Umbilical cord (tissue), 2 donors: ENCODE data around the gene CORO7. TPM values are rescaled to one million over a fixed set of nuclear protein-coding genes. Genes with fewer than 3 reads are reported as not detected.

Experiments used
- DNase-seq: peaks from one replicate; pipeline ENCODE4 v3.0.0-alpha.2; 2015; ENCODE audit warnings: low spot score
- total RNA-seq: library from RNA; depleted of rRNA; stranded (reverse); fragments of >200 nt; gene quantifications from one replicate; pipeline ENCODE4 v1.2.3, GENCODE V29; 2014; ENCODE audit warnings: low replicate concordance; ENCODE audit not compliant: insufficient read depth

CORO7 gene
- total RNA-seq, 1 donor from 2014 or later, result 53.2 TPM

DNA sequence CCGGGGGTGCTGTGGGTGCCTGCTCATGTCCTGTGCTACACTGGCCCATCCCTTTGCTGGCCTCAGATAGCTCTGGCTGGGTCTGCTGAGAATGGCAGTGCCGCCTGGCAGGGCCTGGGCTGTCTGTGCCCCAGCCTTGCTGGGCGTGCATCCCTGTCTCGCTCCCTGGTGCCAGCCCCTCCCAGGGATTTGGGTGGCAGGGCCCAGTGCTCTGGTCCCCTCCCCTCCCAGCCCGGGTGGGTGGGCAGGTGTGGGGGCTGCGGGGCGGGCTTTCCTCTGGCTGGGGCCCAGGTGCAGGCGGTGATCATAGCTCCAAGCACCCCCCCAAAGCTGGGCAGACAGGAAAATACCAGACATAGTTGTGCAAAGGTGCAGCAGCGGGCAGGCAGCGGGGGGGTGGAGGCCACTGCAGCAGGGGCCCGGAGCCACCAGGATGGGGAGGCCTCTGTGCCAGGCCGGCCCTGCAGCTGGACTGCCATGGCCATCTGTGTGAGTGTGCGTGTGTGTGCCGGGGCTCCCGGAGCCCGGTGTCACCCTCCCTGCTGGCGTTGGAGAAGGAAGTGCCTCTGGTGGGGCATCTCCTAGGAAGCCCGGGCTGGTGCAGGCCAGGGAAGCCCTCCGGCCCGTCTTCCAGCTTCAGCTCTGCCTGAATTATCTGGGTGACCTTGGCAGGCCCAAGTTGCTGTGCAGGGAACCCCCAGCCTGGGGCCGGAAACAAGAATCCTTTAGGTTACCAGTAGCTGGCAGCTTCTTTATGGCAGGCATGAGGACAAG is 93.1 kb downstream of the CORO7 start:
- DNase-seq, result no peak

DNA sequence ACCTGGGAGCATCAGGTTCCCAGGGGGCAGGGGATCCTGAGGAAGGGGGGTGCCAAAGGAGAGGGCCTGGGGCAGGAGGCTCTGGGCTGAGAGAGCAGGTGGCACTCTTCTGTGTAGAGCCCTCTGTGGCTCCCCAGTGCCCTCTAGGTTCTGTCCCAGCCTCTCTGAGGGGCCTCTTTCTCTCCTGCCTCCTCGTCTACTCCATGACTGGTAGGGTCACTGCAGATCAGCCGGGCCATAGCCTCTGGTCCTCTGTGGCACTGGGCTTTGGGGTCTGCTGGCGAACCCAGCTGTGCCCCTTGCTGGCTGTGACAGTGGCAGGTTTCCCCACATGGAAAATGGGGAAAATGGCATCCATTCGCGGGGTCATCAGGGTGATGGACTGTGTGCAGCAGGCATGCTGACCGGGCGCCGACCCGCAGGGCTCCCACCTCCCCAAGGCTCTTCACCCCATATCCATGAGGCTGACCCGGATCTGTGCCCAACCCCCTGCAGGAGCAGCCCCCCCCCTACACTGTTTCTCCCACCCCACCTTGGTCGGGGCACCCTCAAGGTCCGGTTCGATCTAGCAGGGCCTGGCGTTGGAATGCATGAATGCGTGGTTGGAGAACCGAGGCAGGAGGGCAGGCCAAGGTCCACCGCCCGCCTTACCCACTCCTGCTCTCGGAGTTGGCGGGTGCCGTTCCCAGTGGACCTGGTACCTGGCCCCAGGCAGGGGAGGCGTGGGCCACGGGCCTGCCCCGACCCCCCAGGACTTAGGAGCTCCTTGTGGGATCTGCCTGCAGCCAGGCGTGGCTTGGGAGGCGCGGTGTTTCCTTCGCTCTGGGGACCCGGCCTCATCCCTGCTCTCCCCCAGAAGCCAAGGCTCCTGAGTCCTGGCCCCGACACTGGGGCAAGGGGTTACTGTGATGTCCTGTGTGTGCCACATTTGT is 94.0 kb downstream of the CORO7 start:
- DNase-seq, result no peak

DNA sequence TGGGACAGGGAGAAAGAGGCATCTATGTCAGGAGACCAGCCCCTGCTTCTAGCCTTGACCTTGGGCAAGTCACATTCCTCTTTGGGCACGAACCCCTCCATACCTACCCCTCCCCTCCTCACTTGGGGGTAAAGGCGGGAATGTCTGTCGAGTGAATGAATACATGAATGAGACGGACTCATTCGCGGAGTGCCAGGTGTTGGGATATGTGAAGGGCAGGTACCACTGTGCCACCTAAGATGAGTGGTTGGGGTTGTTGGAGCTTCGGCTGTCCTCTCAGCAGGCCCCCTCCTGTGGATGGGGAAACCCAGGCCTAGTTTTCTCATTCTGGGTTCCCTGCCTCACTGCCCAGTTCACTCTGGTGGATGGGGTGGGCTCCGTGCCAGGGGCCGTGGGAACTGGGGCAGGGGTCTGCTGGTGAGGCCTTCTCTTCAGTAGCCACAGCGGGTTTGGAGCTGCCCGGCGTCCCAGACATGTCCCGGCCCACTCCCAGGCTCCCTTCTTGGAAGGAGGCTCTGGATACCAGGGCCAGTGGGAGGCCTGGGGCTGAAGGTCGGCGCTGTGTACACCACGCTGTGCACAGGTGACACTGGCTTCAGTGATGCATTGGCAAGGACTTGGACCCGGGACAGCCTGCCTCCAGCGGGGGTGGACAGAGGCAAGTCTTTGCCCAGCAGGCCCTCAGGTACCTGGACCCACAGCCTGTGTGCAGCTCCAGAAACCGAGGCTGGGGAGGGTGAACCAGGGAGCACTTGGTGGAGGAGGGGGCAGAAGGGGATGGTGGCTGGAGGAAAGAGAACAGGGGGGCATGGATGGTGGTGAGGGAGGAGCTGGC is 94.9 kb downstream of the CORO7 start:
- DNase-seq, result no peak

DNA sequence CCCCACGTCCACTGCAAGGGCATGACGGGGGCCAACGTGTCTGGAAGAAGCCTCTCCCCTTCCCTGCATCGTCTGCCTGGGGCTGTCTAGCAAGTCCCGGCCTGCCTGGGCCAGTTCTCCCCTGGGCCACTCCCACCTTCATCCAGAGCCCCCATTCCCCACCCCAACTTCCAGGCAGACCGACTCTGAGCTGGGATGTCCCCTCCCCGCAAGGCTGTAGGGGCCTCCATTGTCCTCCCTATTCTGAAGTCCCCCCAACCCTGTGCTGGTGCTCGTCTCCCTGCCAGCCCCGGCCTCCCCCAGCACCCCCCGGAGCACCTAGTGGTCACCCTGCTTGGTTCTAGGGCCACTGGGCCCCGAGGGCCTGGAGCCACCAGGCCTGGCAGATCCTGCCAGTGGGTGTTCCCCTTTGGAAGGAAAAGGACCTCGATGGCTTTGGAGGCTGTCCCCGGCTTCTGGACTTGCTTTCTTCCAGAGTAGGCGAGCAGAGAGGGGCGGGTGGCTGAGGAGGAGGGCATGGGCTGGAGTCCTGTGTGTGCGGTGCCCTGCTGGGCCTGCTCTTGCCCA is 95.7 kb downstream of the CORO7 start:
- DNase-seq, result no peak

DNA sequence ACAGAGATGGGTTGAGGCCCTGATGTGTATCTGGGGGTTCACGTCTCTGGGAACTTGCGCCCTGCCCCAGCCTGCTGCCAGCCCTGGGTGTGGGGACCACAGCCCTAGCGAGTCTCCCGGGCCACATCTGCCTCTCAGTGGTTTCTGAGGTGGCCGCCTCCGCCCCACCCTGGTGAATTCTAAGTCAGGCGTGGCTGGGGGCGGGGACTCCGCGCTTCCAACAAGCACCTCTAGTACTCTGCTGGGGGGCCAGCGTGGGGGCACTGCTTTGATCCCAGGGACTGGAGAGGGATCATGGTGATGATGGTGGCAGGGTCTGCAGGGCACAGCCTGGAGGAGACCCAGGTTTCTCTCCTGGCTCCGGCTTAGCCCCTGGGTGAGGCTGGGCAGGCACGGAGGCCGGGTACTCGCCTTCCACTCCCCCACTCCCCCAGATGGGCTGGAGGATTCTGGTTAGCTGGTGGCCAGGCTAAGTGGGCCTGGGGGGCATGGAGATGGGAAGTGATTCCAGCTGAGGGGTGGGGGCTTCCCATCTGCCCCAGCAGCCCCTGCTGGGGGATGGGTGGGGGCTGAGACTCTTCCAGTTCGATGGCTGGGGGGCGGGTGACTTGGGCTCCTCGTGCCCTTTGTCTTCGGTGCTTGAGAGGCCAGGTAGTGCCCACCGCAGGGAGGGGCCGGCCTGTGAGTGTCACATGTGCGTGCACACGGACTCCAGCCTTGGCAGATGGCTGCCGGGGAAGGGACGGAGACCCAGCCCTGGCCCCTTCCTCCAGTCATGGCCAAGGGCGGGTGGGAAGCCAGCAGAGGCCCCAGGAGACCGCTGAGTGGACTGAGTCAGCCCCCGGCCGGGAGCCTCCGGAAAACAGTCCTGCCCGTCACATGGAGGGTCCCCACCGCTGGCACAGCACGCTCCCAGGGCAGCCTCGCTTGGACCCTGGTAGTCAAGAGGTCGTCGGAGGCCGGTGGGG is 96.7 kb downstream of the CORO7 start:
- no peak for DNase-seq

DNA sequence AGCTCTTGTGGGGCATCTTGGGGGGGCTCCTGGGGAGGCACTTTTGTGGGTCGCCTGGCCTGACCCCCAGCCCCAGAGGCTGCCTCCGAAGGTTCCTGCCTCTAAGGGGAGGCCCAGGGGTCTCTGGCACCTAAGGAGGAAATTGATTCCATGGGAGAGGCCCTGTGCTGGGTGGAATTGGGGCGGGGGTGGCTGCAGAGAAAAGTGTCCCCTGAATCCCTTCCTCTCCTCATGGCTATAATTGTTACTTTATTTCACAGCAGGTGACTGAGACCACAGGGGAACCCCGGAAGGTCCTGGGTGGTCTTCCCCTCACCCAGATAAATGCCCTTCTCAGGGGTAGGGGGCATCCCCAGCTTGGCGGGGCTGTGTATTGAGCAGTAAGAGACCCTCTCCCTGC is 97.4 kb downstream of the CORO7 start:
- DNase-seq, result no peak

DNA sequence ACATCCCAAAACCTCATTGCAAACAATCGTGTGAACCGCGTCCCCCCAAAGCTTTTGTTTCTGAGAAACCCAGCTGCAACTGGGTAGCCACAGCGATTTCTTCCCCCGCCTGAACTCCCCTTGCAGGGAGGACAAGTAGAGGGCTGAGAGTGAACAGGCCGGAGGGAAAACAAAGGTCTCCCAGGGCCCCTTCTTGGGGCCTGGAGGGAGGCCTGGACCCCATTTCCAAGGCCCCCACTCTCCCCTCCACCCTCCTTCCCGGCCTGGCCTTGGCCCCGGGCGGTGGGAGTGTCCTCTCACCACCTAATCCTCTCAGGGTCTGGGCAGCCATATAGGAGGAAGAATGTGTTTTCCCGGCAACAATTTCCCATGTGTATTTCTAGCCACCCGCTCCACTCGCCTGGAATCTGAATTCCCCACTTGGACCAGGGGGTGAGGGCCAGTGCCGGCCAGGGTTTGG is 97.9 kb downstream of the CORO7 start:
- DNase-seq, result peak; percentile 72

DNA sequence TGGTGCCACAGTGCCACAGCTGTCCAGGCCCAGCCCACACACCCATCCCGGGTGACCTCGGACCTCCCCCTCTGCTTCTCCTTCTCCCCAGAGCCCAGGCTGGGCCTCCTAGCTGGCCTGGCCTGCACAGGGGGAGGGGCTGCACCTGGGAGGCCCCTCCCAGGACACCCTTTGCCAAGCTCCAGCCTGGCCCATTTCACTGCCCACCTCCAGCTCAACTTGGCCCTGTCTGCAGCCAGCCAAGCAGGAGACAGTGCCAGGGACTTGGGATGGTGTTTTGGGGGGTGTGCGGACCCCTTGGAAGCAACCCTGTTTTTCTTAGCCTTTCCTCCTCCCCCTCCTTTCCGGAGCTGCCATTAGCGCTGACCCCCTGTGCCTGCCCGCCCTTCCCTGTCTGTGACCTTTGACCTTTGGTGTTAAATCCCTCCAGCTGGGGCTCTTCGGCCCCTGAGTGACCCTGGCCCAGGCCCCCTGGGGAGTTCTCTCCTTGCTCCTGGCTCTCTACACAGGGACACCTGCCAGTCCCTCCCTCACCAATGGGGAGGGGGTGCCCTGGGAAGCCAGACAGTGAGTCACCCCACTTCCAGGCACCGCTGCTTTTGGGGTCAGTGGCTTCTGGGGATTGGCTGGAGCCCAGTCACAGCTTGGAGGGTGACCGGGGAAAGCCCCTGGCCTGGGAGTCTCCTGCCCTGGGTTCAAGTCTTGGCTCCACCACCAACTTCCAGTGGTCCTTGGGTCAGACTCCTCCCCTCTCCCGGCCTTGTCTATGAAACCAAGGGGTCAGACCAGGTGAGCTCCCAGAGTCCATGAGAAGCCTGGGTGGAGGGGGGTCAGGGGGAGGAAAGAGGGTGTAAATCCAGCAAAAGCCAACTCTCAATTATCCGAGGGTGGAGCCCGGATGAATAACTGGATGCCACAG is 98.6 kb downstream of the CORO7 start:
- DNase-seq, result peak; percentile 66

DNA sequence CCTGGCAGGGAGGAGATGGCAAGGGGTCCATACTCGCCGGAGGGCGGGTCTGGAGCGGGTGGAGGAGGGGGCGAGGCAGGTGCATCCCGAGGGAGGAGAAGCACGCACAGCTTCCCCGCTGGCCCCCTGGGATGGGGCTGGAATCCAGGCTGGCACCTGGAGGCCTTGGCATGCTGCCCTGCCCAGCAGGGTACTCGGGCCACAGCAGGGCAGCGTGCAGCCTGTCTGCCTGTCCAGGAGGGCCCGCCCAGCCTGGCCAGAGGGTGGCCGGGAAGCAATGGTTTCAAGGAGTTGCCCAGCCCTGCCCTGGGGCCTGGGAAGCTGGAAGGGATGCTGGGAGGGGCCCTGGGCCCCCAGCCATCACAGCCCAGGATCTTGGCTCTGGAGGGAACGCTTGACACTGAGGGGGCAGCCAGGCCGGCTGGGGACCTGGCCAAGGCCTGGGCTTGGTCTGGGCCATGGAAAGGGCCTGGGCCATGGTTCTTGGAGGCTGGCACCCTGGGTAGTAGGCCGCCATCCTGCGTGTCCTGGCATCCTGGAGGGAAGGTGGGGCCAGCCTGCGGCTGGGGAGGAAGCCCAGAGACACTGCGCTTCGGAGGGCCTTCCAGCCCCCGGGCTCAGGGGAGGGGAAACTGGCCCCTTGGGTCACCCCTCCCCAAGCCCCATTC is 99.4 kb downstream of the CORO7 start:
- peak; percentile 66 for DNase-seq

DNA sequence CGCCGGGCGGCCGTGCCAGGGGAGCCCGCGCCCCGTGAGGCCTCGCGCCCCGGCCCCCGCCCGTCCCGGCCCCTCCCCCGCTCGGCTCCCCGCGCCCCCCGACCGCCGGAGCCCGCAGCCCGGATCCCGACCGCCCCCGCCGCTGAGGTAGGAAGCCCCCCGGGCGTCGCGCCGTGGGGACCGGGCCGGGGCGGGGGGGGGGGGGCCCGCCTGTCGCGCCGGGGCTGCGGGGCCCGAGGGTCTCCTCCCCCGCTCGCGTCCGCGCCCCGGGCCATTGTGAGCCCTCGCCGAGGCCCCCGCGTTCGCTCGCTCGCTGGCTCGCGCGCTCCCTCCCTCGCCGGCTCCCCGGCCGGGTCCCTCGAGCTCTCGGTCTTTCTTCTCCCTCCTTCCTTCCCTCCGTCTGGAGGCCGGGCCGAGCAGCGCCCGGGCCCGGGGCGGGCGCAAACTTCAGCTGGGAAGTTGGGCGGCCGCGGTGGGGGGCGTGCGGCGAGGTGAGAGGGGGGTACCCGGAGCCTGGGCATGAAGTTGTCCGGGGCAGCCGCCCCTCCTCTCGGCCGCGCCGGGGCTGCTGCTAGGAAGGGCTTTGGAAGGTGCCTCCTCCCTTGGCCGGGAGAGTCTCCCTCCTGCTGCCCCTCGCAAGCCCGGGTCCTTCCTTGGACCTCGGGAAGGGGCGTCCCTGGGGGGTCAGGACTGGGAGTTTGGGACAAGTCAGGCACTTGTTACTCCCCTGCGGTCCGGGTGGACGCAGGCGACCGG is 100.1 kb downstream of the CORO7 start:
- DNase-seq, result peak; percentile 24

DNA sequence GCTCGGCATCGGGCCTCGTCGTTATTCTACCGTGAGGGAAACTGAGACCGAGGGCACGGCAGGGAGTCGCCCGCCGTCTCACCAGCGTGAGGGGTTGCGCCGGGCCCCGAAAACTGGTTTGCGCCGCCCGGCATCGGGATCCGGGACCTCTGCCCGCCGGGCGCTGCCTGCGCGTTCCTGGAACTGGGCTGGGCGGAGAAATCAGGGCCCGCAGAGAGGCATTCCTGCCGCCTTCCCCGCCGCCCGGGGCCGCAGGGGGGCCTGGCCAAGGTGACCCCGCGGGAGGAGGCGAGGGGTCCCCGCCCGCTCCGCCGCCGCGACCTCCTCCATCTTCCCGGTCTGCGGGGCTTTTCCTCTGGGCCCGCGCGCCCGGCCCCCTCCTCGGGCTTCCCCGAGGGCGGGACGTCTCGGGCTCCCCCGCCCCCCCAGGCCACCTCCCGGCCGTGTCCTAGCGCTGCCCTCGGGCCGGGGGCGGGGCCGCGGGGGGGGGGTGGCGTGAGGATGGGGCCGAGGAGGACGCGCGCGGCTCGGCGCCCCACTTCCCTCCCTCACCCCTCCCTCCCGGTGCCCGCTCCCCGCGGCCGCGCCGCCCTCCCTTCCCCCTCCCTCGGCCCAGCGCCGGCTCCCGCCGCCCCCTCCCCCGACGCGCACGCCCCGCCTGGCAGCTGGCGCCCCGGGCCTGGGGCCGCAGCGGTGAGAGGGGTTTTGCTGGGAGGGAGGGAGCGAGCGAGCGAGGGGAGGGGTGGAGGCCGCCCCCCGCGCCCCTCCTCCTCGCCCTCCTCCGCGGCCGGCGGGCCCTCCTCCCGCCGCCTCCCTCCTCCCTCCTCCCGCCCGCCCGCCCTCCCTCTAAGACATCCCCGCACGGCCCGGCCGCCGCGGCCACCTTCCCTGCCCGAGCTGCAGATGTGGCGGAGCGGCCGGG is 100.9 kb downstream of the CORO7 start, which contains the start of gene GLIS2:
Gene GLIS2 (plus strand): TSS at position 882 of the 922 bp plus-strand sequence. CDS start 16,214 bp downstream, outside the sequence.
- DNase-seq, result peak; percentile 90

DNA sequence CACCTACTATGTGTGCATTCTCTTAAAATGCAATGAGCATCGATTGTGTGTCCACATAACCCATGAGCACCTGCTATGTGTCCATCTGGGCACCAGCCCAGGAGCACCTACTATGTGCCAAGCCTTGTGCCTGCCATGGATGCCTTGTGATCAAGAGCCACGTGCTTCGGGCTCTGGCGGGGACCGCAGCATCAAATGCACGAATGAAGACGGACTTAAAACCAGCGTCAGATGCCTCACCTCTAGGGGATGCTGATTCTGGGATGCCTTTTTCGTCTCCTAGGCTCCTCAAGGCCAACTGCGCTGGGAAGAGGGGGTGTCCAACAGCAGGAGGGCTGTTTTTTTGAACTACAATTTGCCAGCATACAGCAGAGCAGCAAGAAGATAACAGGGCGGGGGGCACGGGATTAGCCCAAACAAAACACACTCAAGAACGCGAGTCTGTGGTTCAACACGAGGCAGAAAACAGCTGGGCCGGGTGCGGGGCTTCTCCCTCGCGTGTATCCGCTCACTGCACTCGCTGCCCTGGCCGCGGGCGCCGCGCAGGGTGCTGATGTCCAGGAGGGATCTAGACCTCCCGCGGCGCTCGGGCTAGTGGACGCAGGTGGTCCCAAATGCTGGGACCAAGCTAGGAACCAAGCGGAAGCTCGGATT is 101.7 kb downstream of the CORO7 start:
- DNase-seq, result peak; percentile 57

DNA sequence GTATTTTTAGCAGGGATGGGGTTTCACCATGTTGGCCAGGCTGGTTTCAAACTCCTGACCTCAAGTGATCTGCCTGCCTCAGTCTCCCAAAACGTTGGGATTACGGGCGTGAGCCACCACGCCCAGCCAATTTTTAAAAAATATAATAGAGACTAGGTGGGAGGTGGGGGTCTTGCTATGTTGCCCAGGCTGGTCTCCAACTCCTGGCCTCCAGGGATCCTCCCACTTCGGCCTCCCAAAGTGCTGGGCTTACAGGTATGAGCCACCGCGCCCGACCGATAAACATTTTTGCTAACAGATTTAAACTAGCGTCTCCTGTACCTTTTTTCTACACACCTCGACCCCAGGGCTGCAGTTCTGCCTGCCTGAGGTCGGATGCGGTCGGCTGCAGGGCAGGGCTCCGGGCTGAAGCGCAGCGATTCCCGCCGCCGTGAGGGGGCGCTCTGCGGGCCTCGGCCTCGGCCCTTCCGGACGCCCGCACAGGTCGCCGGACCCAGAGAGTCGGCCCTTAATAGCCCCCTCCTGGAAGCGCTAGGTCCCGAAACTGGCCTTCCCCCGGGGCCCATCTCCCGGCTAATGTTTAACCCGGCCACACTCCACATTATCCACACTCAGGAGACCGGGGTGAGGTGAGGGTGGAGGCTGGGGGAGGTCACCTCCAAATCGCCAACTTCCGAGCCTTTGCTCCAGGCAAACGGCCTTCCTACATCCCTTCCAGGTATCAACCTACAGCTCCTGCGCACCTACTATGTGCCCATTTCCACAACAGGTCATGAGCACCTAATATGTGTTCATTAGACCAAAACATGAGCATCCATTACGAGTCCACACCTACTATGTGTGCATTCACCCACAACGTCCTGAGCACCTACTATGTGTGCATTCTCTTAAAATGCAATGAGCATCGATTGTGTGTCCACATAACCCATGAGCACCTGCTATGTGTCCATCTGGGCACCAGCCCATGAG is 102.5 kb downstream of the CORO7 start:
- no peak for DNase-seq

DNA sequence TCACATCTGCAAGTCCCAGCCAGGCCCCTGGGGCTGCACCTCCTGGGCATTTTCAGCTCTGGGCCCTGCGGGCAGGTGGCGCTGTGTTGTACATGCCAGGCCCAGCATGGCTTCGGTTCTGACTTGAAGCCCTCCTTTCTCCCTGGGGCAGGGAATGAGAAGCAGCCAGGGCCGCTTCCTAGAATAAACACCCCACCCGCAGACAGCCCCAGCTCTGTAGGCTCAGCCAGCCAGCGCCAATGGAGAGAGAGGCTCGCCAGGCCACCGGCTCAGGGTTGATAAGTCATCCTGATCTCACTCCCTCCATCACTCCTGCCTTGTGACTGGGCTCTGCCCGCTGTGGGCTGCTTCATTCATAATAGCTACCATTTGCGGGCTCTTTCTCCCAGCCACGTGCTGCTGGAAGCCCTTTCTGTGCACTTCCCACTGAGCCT is 106.5 kb downstream of the CORO7 start:
- peak; percentile 75 for DNase-seq
